Neutrophil (primary cell): ENCODE data around the gene FBLIM1.

Experiments used
- H3K27ac ChIP-seq: fragments of 200-600 bp; sonication (generic); 2 replicates; pipeline ENCODE4 v1.5.1; 2016; ENCODE audit warnings: mild to moderate bottlenecking, moderate library complexity
- H3K27me3 ChIP-seq: fragments of 200-600 bp; sonication (generic); 2 replicates; pipeline ENCODE4 v1.6.0; 2016; ENCODE audit warnings: mild to moderate bottlenecking
- H3K36me3 ChIP-seq: fragments of 200-600 bp; sonication (generic); 2 replicates; pipeline ENCODE4 v1.5.1; 2017
- H3K4me1 ChIP-seq, 2 experiments: fragments of 200-600 bp in 1 of 2; sonication (generic) in 1 of 2; 1 replicate in 1 of 2; 2 replicates in 1 of 2; pipeline versions ENCODE4 v1.5.1 to v1.6.1; 2013 to 2016; ENCODE audit warnings: low read depth in 1 of 2, low read length in 1 of 2, mild to moderate bottlenecking in 1 of 2, moderate library complexity in 1 of 2; ENCODE audit not compliant: control insufficient read depth in 1 of 2, insufficient read depth in 1 of 2
- H3K4me3 ChIP-seq, 2 experiments: fragments of 200-600 bp in 1 of 2; sonication (generic) in 1 of 2; 1 replicate in 1 of 2; 2 replicates in 1 of 2; pipeline ENCODE4 v1.5.1; 2013 to 2016; ENCODE audit warnings: low read depth in 1 of 2, low read length in 1 of 2, mild to moderate bottlenecking in 1 of 2, moderate library complexity in 1 of 2
- H3K9me3 ChIP-seq: fragments of 200-600 bp; sonication (generic); 2 replicates; pipeline ENCODE4 v1.5.1; 2016
- CTCF ChIP-seq: fragments of 200-600 bp; sonication (generic); IDR thresholded peaks from 2 replicates; pipeline ENCODE4 v1.5.1; 2016; ENCODE audit warnings: antibody characterized with exemption

FBLIM1 gene

GRCh38 chr1:15797614-15798390, 39.2 kb downstream of the FBLIM1 start:
- Histone ChIP-seq H3K9me3 (no peaks in the 10 kb centered on the region), H3K36me3 (no peaks in the 10 kb centered on the region), H3K27me3 (peaks cover 31% of the 10 kb centered on the region), H3K4me3 (no peak overlapping the region), H3K27ac (no peak overlapping the region), H3K4me1 (no peaks in the 10 kb centered on the region)
- TF ChIP-seq CTCF, result no peak

GRCh38 chr1:15799004-15799867, 40.6 kb downstream of the FBLIM1 start:
- TF ChIP-seq CTCF, result no peak
- Histone ChIP-seq H3K4me1 (no peaks in the 10 kb centered on the region), H3K4me3 (no peak overlapping the region), H3K27me3 (peaks cover 43% of the 10 kb centered on the region), H3K27ac (no peak overlapping the region), H3K36me3 (no peaks in the 10 kb centered on the region), H3K9me3 (no peaks in the 10 kb centered on the region)

DNA sequence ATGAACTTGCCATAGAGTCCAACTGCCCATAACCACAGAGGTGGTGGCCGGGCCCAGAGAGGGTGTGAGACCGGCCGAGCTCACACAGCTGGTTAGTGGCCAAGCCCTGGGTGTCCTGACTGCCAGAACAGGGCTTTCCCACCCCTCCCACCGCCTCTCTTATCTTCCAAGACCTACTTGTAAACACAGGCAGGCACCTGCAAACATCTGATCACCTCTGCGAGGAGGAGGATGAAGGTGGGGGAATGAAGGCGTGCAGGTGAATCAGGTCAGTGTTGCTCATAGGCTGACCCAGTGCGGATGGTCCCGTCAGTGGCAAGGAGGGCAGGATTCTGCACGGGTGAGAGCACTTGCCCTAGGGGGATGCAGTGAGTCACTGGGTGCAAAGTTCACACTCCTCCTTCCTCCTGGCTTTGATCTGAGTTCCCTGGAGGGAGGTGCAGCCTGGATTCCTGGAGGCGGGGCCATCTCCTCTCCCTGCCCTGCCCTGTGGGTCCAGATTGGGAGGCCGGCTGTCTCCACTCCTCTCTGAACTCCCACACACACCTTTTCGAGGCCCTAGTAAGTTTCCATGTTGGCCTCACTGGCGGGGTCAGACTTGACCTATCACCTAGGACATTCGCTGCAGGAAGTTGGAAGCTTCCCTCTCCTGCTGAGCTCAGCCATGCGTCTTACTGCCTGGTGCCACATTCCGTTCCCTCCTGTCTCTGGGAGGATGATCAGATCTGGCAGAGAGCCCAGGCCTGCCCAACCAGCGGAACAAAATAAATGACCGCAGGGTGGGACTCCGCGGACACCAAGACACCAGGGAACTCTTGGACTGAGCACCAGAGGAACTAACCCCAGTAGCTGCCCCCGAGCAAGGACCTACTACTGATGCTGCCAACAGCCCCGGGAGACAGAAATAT, 41.6 kb downstream of the FBLIM1 start:
- no peak for TF ChIP-seq CTCF
- Histone ChIP-seq H3K4me3 (no peak overlapping the region), H3K9me3 (no peaks in the 10 kb centered on the region), H3K36me3 (no peaks in the 10 kb centered on the region), H3K4me1 (no peaks in the 10 kb centered on the region), H3K27ac (no peak overlapping the region), H3K27me3 (peaks cover 47% of the 10 kb centered on the region)

DNA sequence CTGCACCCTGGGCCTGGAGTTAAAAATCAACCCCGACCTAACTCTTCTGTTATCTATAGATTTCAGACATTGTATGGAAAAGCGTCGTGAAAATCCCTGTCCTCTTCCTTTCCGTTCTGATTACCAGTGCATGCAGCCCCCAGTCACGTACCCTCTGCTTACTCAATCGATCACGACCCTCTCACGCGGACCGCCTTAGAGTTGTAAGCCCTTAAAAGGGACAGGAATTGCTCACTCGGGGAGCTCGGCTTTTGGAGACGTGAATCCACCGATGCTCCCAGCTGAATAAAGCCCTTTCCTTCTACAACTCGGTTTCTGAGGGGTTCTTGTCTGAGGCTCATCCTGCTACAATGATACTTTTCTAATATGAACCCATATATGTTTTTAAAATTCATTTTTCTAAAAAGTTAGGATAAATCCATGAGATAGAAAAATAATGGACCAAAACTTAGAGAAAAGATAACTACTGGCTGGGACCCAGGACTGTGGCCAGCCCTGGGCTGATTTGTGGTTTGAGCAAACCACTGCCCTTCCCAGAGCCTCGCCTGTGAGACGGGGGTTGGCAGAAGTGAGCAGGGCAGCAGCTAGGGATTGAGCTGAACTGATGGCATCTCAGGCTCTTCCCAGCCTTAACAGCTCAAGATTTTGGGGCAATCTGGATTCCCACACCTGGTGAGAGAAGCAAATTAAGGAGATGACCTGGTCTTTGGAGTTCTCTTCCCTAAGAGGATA, 43.8 kb downstream of the FBLIM1 start:
- H3K9me3 ChIP-seq, result no peaks in the 10 kb centered on the region
- no peak for TF ChIP-seq CTCF
- no peak overlapping the region for H3K4me3 ChIP-seq
- no peak overlapping the region for H3K27ac ChIP-seq
- no peaks in the 10 kb centered on the region for H3K4me1 ChIP-seq
- H3K36me3 ChIP-seq, result no peaks in the 10 kb centered on the region
- H3K27me3 ChIP-seq, result peaks cover 47% of the 10 kb centered on the region

- no peak overlapping the region for H3K27ac ChIP-seq
- peaks cover 47% of the 10 kb centered on the region for H3K27me3 ChIP-seq
- H3K4me1 ChIP-seq, result no peaks in the 10 kb centered on the region
- no peaks in the 10 kb centered on the region for H3K36me3 ChIP-seq
- H3K4me3 ChIP-seq, result no peak overlapping the region
- no peaks in the 10 kb centered on the region for H3K9me3 ChIP-seq
- no peak for TF ChIP-seq CTCF
Measured at GRCh38 chr1:15803380-15803779, 44.8 kb downstream of the FBLIM1 start.
